ENCODE results near the gene HSBP1.

GRCh38 chr16:83785455-83785854, 22.3 kb upstream of the HSBP1 start:
- TF ChIP-seq CTCF (IDR thresholded peaks at IDR 0.05; ENCODE audit: low read depth, low read length) (no peak), POLR2A (IDR thresholded peaks at IDR 0.05; ENCODE audit: extremely low read depth, insufficient read length) (no peak)

Measured in NB4 (cell line).